SHP77 treated with DMSO at 0.1 percent for 48 hours (cell line): ENCODE measurements around the gene MYLK2.

Experiments
- DNase-seq: peaks from one replicate; lab custom pipeline; 2025; lab: John Stamatoyannopoulos, UW

MYLK2 gene

DNA sequence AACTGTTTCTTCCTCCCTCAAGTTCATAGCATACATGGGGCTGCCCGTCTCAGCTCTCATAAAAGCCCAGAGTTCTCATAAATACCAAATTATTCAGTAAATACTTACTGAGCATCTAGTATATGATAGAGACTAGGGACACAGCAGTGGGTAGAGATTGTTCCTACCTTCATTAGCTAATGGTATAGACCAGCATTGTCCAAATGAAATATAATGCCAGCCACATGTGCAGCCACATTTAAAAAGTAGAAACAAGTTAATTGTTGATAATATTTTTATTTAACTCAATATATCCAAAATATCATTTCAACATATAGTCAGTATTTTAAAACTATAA, 52.4 kb downstream of the MYLK2 start:
- no peak for DNase-seq

DNA sequence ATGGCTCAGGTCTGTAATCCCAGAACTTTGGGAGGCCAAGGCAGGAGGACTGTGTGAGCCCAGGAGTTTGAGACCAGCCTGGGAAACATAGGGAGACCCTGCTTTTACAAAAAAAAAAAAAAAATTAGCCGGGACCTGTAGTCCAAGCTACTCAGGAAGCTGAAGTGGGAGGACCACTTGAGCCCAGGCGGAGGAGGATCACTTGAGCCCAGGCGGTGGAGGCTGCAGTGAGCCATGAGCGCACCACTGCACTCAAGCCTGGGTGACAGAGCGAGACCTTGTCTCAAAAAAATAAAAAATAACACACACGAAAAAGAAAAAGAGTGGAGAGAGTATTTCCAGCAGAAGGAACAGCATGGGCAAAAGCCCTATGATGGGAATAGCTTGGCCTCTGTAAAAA, 53.2 kb downstream of the MYLK2 start:
- no peak for DNase-seq

- no peak for DNase-seq
Measured at GRCh38 chr20:31875671-31876070, 56.5 kb downstream of the MYLK2 start.

DNA sequence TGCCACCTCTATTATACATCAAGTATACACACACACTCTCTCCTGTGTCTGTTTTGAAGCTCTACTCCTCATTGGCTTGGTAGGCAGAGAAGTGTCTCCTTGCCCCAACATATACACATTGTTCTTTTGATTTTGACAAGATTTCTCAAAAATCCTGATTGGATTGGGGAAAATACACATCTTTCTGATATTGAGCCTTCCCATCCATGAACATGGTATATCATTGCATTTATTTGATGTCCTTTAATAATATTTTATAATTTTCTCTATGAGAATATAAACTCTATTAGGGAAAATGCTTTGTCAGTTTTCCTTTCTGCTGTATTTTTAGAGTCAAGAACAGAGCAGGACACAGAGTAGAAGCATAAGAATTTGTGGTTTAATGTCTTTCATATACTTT, 58.5 kb downstream of the MYLK2 start:
- DNase-seq, result no peak

GRCh38 chr20:31879143-31879987, 60.2 kb downstream of the MYLK2 start:
- DNase-seq, result peak; percentile 84

DNA sequence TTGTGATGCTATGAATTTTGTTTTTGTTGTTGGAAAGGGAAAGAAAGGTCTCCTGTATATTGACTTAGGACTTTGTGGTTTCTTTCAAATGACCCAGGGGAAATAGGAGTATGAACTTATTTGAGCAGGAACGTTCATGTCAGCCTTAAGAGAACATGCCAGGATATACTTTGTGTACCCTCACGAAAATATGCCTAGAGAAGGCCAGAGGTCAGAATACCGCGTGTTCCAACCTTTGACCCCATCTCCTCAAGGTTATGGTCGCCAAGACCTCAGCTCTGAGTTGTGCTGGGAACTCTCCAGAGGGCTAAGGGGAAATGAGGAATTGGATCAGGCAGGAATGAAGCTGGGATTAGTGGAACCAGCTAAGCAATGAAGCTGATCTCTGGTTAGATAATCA, 62.8 kb downstream of the MYLK2 start:
- no peak for DNase-seq

DNA sequence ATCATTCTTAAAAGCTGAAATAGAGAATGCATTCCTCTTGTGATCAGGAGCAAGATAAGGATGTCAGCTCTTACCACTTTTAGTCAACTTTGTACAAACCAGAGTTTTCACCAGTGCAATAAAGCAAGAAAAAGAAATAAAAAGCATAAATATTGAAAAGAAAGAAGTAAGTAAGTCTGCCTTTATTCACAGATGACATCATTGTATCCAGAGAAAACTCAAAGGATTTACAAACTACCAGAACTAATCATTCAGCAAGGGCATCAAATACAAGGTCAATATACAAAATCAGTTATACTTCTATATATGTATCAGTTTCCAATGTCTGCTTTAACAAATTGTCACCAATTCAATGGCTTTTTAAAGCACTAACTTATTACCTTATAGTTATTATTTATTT, 64.7 kb downstream of the MYLK2 start:
- no peak for DNase-seq
